GM23338 (cell line): Measurements from ENCODE around the gene VPS13A. TPM values are rescaled to one million over a fixed set of nuclear protein-coding genes. Genes with fewer than 3 reads are reported as not detected.

Source experiments
- CREB1 ChIP-seq: fragments of 250-450 bp; sonication (Bioruptor Pico); IDR thresholded peaks from 2 replicates; pipeline ENCODE4 v1.5.0; 2020; ENCODE audit warnings: low read depth, mild to moderate bottlenecking, moderate library complexity
- CTCF ChIP-seq, 2 experiments: fragments of 200-600 bp in 1 of 2; sonication (generic) in 1 of 2; conservative IDR thresholded peaks; 2 replicates each; pipeline versions ENCODE4 v1.5.1 to v1.6.1; 2016 to 2017; ENCODE audit warnings: antibody characterized with exemption in 2 of 2, low read depth in 2 of 2, mild to moderate bottlenecking in 2 of 2, moderate library complexity in 1 of 2
- EZH2phosphoT487 ChIP-seq: fragments of 200-600 bp; sonication (generic); IDR thresholded peaks from one replicate; pipeline ENCODE4 v1.8.1; 2018; ENCODE audit warnings: antibody characterized with exemption; ENCODE audit not compliant: unreplicated experiment
- JUNB ChIP-seq: IDR thresholded peaks from one replicate; pipeline ENCODE4 v1.6.1; 2016; ENCODE audit warnings: antibody characterized with exemption; ENCODE audit not compliant: unreplicated experiment
- POLR2AphosphoS5 ChIP-seq: IDR thresholded peaks from 2 replicates; pipeline ENCODE4 v1.6.1; 2016; ENCODE audit warnings: antibody characterized with exemption, low read depth
- STAT1 ChIP-seq: IDR thresholded peaks from one replicate; pipeline ENCODE4 v1.6.1; 2016; ENCODE audit warnings: antibody characterized with exemption; ENCODE audit not compliant: unreplicated experiment
- ZNF114 ChIP-seq: fragments of 250-450 bp; sonication (Bioruptor Pico); IDR thresholded peaks from 2 replicates; pipeline ENCODE4 v1.5.0; 2020; ENCODE audit warnings: mild to moderate bottlenecking, moderate library complexity
- ZNF462 ChIP-seq: fragments of 250-450 bp; sonication (Bioruptor Pico); IDR thresholded peaks from 2 replicates; pipeline ENCODE4 v1.5.0; 2020; ENCODE audit warnings: mild to moderate bottlenecking, moderate library complexity
- polyA plus RNA-seq: library from polyadenylated mRNA; unstranded; fragments of >200 nt; fragmentation: Nextera tagmentation; extraction: Ambion mirVana; gene quantifications from 2 replicates; pipeline ENCODE4 v1.2.1, GENCODE V29; 2016
- total RNA-seq: library from RNA; depleted of rRNA; stranded (reverse); fragments of >200 nt; shearing (Covaris generic); gene quantifications from 2 replicates; pipeline ENCODE4 v1.2.3, GENCODE V29; 2014

The VPS13A gene
- total and polyA plus RNA-seq, 2 experiments from 2014 or later = 45.9 to 68.1 TPM

GRCh38 chr9:77170991-77171699 is 6.2 kb upstream of the VPS13A start (continued):
- TF ChIP-seq ZNF462 (CRISPR knock-in tag) (no peak), JUNB (no peak), CREB1 (CRISPR knock-in tag) (no peak), EZH2phosphoT487 (no peak), STAT1 (no peak), POLR2AphosphoS5 (no peak), CTCF (conservative IDR thresholded peaks at IDR 0.05; ENCODE audit: low read depth in 2 of 2) (no peak), ZNF114 (CRISPR knock-in tag) (no peak)
